ENCODE results near the gene GADD45GIP1. TPM values are rescaled to one million over a fixed set of nuclear protein-coding genes. Genes with fewer than 3 reads are reported as not detected.

Gene GADD45GIP1
- polyA plus RNA-seq, 1 donor from 2014 or later = 21.3 TPM

- Histone ChIP-seq H3K27ac (ENCODE audit: low read length) (no peak overlapping the region), H3K27me3 (ENCODE audit: insufficient read depth, low read depth, low read length) (peaks cover 94% of the 10 kb centered on the region), H3K79me2 (replicated peaks; ENCODE audit: insufficient read depth, low read length) (no peaks in the 10 kb centered on the region), H4K20me1 (ENCODE audit: insufficient read depth) (no peaks in the 10 kb centered on the region), H3K9me2 (ENCODE audit: insufficient read depth, low read length) (no peaks in the 10 kb centered on the region), H3K4me3 (ENCODE audit: low read length) (no peak overlapping the region), H2AFZ (ENCODE audit: low read depth, low read length) (no peak overlapping the region), H3K4me2 (ENCODE audit: low read length) (no peak overlapping the region), H3K9me3 (ENCODE audit: low read length) (no peaks in the 10 kb centered on the region), H3F3A (ENCODE audit: insufficient read depth, low read length, poor library complexity, severe bottlenecking) (no peaks in the 10 kb centered on the region), H3K36me3 (ENCODE audit: insufficient read depth, low read length) (no peaks in the 10 kb centered on the region), H3K9ac (ENCODE audit: low read length) (no peak overlapping the region)
- TF ChIP-seq, protein P1, sequence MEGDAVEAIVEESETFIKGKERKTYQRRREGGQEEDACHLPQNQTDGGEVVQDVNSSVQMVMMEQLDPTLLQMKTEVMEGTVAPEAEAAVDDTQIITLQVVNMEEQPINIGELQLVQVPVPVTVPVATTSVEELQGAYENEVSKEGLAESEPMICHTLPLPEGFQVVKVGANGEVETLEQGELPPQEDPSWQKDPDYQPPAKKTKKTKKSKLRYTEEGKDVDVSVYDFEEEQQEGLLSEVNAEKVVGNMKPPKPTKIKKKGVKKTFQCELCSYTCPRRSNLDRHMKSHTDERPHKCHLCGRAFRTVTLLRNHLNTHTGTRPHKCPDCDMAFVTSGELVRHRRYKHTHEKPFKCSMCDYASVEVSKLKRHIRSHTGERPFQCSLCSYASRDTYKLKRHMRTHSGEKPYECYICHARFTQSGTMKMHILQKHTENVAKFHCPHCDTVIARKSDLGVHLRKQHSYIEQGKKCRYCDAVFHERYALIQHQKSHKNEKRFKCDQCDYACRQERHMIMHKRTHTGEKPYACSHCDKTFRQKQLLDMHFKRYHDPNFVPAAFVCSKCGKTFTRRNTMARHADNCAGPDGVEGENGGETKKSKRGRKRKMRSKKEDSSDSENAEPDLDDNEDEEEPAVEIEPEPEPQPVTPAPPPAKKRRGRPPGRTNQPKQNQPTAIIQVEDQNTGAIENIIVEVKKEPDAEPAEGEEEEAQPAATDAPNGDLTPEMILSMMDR (IDR thresholded peaks at IDR 0.05; ENCODE audit: poor library complexity, severe bottlenecking) = no peak
- TF ChIP-seq POLR2AphosphoS5 (IDR thresholded peaks at IDR 0.05) = no peak
- no peak for TF ChIP-seq EZH2 (IDR thresholded peaks at IDR 0.05; ENCODE audit: borderline replicate concordance, insufficient read depth, low read length, poor library complexity, severe bottlenecking)
- TF ChIP-seq MXI1 (conservative IDR thresholded peaks at IDR 0.05; ENCODE audit: poor library complexity, severe bottlenecking) = no peak
- no peak for TF ChIP-seq SMC3 (conservative IDR thresholded peaks at IDR 0.05; ENCODE audit: poor library complexity)
- TF ChIP-seq, protein P2, sequence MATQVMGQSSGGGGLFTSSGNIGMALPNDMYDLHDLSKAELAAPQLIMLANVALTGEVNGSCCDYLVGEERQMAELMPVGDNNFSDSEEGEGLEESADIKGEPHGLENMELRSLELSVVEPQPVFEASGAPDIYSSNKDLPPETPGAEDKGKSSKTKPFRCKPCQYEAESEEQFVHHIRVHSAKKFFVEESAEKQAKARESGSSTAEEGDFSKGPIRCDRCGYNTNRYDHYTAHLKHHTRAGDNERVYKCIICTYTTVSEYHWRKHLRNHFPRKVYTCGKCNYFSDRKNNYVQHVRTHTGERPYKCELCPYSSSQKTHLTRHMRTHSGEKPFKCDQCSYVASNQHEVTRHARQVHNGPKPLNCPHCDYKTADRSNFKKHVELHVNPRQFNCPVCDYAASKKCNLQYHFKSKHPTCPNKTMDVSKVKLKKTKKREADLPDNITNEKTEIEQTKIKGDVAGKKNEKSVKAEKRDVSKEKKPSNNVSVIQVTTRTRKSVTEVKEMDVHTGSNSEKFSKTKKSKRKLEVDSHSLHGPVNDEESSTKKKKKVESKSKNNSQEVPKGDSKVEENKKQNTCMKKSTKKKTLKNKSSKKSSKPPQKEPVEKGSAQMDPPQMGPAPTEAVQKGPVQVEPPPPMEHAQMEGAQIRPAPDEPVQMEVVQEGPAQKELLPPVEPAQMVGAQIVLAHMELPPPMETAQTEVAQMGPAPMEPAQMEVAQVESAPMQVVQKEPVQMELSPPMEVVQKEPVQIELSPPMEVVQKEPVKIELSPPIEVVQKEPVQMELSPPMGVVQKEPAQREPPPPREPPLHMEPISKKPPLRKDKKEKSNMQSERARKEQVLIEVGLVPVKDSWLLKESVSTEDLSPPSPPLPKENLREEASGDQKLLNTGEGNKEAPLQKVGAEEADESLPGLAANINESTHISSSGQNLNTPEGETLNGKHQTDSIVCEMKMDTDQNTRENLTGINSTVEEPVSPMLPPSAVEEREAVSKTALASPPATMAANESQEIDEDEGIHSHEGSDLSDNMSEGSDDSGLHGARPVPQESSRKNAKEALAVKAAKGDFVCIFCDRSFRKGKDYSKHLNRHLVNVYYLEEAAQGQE (IDR thresholded peaks at IDR 0.05; ENCODE audit: borderline replicate concordance) = no peak
- TF ChIP-seq EP300 (conservative IDR thresholded peaks at IDR 0.05; ENCODE audit: poor library complexity, severe bottlenecking) = no peak
- no peak for TF ChIP-seq TAF1 (IDR thresholded peaks at IDR 0.05; ENCODE audit: low read depth)
- no peak for TF ChIP-seq RAD21 (conservative IDR thresholded peaks at IDR 0.05)
Measured at GRCh38 chr19:13001502-13002165, 44.6 kb upstream of the GADD45GIP1 start.

DNA sequence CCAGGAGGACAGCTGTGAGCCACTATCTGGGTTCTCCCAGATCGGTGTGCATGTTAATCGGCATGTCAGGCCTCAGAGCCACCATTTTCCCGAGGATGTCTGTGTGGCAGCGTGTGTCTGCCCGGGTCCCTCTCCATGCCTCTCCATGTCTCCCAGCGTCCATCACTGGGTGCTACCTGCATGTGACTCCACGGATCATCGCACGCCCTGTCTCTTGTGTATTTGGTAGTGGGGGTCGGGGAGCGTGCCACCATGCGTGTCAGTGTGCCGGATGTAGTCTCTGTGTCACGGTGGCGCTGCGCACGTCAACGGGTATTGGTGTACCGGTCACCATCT lies 44.1 kb upstream of the GADD45GIP1 start:
- H3K9me3 ChIP-seq (ENCODE audit: low read length) = no peaks in the 10 kb centered on the region
- H3K9me2 ChIP-seq (ENCODE audit: insufficient read depth, low read length) = no peaks in the 10 kb centered on the region
- H3K36me3 ChIP-seq (ENCODE audit: insufficient read depth, low read length) = no peaks in the 10 kb centered on the region
- H3F3A ChIP-seq (ENCODE audit: insufficient read depth, low read length, poor library complexity, severe bottlenecking) = no peaks in the 10 kb centered on the region
- TF ChIP-seq TAF1 (IDR thresholded peaks at IDR 0.05; ENCODE audit: low read depth) (no peak), MXI1 (conservative IDR thresholded peaks at IDR 0.05; ENCODE audit: poor library complexity, severe bottlenecking) (no peak), EZH2 (IDR thresholded peaks at IDR 0.05; ENCODE audit: borderline replicate concordance, insufficient read depth, low read length, poor library complexity, severe bottlenecking) (no peak), SMC3 (conservative IDR thresholded peaks at IDR 0.05; ENCODE audit: poor library complexity) (no peak), RAD21 (conservative IDR thresholded peaks at IDR 0.05) (no peak), POLR2AphosphoS5 (IDR thresholded peaks at IDR 0.05) (no peak), EP300 (conservative IDR thresholded peaks at IDR 0.05; ENCODE audit: poor library complexity, severe bottlenecking) (no peak)
- TF ChIP-seq, protein P2 (IDR thresholded peaks at IDR 0.05; ENCODE audit: borderline replicate concordance) = no peak
- TF ChIP-seq, protein P1 (IDR thresholded peaks at IDR 0.05; ENCODE audit: poor library complexity, severe bottlenecking) = no peak
- H3K79me2 ChIP-seq (replicated peaks; ENCODE audit: insufficient read depth, low read length) = no peaks in the 10 kb centered on the region
- no peak overlapping the region for H3K4me3 ChIP-seq (ENCODE audit: low read length)
- no peak overlapping the region for H3K9ac ChIP-seq (ENCODE audit: low read length)
- no peak overlapping the region for H3K27ac ChIP-seq (ENCODE audit: low read length)
- no peaks in the 10 kb centered on the region for H4K20me1 ChIP-seq (ENCODE audit: insufficient read depth)
- H2AFZ ChIP-seq (ENCODE audit: low read depth, low read length) = no peak overlapping the region
- peaks cover 94% of the 10 kb centered on the region for H3K27me3 ChIP-seq (ENCODE audit: insufficient read depth, low read depth, low read length)
- H3K4me2 ChIP-seq (ENCODE audit: low read length) = no peak overlapping the region
